Kidney (tissue), 14 donors: ENCODE measurements around the gene VAT1. TPM values are rescaled to one million over a fixed set of nuclear protein-coding genes. Genes with fewer than 3 reads are reported as not detected.
A peak's percentile ranks its signal among the peaks of the same experiment; 100 is the strongest.

Source experiments
- DNase-seq, 5 donors: peaks; one replicate each; pipeline ENCODE4 v3.0.0-alpha.2; 2013 to 2020
- FAIRE-seq: peaks from 2 replicates; lab custom pipeline; 2012; peaks lifted over from hg19 to GRCh38; lab: Jason Lieb, UNC
- H3K27ac ChIP-seq, 2 donors: one replicate each; pipeline ENCODE4 v1.7.0; 2013; ENCODE audit warnings: low read depth in 2 of 2, low read length in 2 of 2, inconsistent platforms in 1 of 2
- H3K27me3 ChIP-seq: one replicate; pipeline ENCODE4 v1.7.1; 2013; ENCODE audit warnings: low read length, inconsistent platforms; ENCODE audit not compliant: control insufficient read depth, insufficient read depth
- H3K36me3 ChIP-seq, 3 donors: one replicate each; pipeline versions ENCODE4 v1.7.0 to v1.7.1; 2013; ENCODE audit warnings: low read length in 3 of 3, control low read depth in 1 of 3, inconsistent platforms in 1 of 3; ENCODE audit not compliant: insufficient read depth in 3 of 3, control insufficient read depth in 2 of 3
- H3K4me1 ChIP-seq, 3 donors: one replicate each; pipeline versions ENCODE4 v1.7.0 to v1.7.1; 2013; ENCODE audit warnings: low read length in 3 of 3, inconsistent platforms in 1 of 3, low read depth in 1 of 3; ENCODE audit not compliant: control insufficient read depth in 2 of 3, insufficient read depth in 2 of 3
- H3K4me3 ChIP-seq, 3 donors: one replicate each; pipeline versions ENCODE4 v1.7.0 to v1.8.1; 2013; ENCODE audit warnings: low read length in 3 of 3, control low read depth in 1 of 3, inconsistent platforms in 1 of 3
- H3K9ac ChIP-seq, 3 donors: one replicate each; pipeline versions ENCODE4 v1.7.0 to v1.7.1; 2013; ENCODE audit warnings: low read length in 3 of 3, control low read depth in 1 of 3, inconsistent platforms in 1 of 3
- H3K9me3 ChIP-seq, 3 donors: one replicate each; pipeline versions ENCODE4 v1.7.0 to v1.7.1; 2013; ENCODE audit warnings: low read length in 3 of 3, control low read depth in 1 of 3, inconsistent platforms in 1 of 3; ENCODE audit not compliant: control insufficient read depth in 2 of 3, insufficient read depth in 1 of 3
- intact Hi-C: fragments of 100-400 bp; cut with DNase I; formaldehyde crosslinking; loops from one replicate; pipeline ENCODE4 v1.11.1; 2022
- polyA plus RNA-seq: library from polyadenylated mRNA; stranded (reverse); fragments of 350-450 nt; fragmentation: Illumina TruSeq; extraction: RNeasy Lipid Tissue Mini Kit (QIAGEN cat#74804); gene quantifications from one replicate; pipeline ENCODE4 v1.2.3, GENCODE V29; 2014; ENCODE audit warnings: low read depth, low replicate concordance; ENCODE audit not compliant: insufficient read depth
- total RNA-seq: library from RNA; stranded (reverse); fragmentation: NEBNext Ultra II Directional; extraction: Animal tissue kit (Norgen Biotek cat#: 25700); gene quantifications from one replicate; pipeline ENCODE4 v1.2.1, GENCODE V29; 2021
- TF ChIP-seq, protein P1 (sequence below): IDR thresholded peaks from 3 replicates; pipeline ENCODE4 v1.5.1; 2012; ENCODE audit warnings: mild to moderate bottlenecking, moderate library complexity, borderline replicate concordance; ENCODE audit not compliant: insufficient read depth; ENCODE audit errors: extremely low read depth
- donor health status: control.
- donor health status: control.
- donor health status: control.
- donor health status: control.
- donor health status: control.
- donor health status: DM: yes; HTN: yes; CAD: no.
- donor health status: Normal renal cell carcinoma (clear cell type).

Gene VAT1
- total and polyA plus RNA-seq, 2 donors from 2014 or later: 119 to 133 TPM

DNA sequence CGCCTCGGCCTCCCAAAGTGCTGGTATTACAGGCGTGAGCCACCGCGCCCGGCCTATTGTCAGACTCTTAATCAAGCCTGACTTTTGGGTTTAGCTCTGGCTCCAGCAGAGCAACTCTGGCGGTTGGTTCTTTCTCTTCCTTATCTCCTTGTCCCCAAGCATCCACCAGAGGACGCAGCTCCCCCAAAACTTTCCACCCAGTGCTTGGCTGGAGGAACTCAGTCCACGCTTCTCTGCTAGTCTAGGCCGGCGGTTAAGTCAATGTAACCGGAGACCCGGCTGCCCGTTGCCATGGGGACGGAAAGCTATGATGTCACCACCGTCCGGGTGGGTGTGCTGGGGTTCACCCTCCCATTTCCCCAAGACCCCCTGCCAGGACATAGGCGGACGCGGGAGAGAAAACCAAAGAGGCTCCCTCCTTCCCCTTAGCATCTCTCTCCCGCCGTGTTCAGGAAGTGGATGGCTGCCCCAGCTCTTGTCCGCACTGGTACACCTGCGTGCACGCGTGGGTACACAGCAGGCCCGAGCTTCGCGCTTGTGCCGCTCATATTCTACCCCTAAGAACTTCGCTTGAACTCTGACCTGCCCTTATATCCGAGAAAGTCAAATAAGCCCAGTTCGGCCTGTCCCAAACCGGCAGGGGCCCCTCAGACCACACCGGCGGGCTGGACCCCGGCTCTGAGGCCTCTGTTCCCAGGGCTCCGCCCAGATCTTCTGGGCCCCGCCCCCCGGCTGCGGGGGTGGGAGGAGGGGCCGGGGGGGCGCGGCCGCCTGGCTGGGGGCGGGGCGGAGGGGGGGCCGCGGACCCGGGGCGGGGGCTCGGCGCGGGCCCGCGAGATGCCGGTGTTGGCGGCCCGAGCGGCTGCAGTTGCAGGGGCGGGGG is 2.5 kb upstream of the VAT1 start, which contains the start of gene RND2:
RND2 (plus strand) TSS at position 825 of the 883 bp plus-strand sequence. CDS start 117 bp downstream, outside the sequence.
- Histone ChIP-seq H3K9ac (peak within 1 kb of the TSS in 2 of 3 donors; percentile 49 to 62), H3K4me1 (peaks cover 0 to 2% (median 0%) of the 10 kb centered on the region in 3 donors), H3K4me3 (peak within 1 kb of the TSS; percentile 58 to 65 (median 63)), H3K27me3 (no peaks in the 10 kb centered on the region), H3K36me3 (no peaks in the 10 kb centered on the region), H3K27ac (peak within 1 kb of the TSS in 1 of 2 donors; percentile 3), H3K9me3 (no peaks in the 10 kb centered on the region)
- DNase-seq (peak; percentile 93 to 98 (median 96)), FAIRE-seq (no peak)
- intact Hi-C loops: no loop called here
- TF ChIP-seq, protein P1, sequence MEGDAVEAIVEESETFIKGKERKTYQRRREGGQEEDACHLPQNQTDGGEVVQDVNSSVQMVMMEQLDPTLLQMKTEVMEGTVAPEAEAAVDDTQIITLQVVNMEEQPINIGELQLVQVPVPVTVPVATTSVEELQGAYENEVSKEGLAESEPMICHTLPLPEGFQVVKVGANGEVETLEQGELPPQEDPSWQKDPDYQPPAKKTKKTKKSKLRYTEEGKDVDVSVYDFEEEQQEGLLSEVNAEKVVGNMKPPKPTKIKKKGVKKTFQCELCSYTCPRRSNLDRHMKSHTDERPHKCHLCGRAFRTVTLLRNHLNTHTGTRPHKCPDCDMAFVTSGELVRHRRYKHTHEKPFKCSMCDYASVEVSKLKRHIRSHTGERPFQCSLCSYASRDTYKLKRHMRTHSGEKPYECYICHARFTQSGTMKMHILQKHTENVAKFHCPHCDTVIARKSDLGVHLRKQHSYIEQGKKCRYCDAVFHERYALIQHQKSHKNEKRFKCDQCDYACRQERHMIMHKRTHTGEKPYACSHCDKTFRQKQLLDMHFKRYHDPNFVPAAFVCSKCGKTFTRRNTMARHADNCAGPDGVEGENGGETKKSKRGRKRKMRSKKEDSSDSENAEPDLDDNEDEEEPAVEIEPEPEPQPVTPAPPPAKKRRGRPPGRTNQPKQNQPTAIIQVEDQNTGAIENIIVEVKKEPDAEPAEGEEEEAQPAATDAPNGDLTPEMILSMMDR: peak; percentile 76

DNA sequence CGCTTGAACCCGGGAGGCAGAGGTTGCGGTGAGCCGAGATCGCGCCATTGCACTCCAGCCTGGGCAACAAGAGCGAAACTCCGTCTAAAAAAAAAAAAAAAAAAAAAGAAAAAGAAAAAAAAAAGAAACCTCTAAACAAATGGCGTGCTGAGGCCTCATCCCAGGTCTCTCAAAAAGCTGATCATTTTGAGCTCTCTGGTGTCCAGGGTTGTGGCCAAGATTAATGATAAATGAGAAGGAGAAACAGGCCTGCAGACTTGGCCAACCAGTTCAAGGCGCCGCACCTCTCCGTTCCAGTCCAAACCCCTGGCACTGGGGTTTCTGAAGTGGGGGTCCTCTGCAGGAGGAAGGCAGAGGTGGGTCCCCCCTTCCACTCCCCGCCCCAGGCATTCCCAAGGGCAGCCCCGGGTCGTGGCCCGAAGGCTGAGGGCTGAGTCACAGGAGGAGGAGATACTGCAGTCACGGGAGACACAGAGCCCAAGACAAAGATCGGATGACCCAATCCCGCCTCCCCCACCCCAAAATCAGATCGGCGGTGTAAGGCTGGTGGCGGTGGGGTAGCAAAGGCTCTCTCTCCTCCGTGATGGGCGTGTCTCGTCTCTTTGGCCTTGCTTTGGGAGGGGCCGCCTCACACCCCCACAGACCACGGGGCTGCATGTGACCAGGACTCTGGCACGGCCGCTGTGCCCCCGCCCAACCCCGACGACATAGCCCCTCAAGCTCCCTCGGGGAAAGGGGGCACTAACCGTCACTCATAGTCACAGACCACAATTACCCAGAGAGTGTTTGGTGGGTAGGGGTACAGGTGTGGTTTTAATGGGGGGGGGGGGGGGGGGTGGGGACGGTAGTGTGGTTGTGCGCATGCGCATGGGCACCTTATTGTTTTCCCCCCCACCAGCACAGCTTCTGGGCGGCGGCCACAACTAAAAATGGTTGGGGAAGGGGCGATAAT is 1.1 kb downstream of the VAT1 start:
- intact Hi-C loops: no loop called here
- peak overlapping the region; percentile 66 to 85 (median 83) for H3K4me3 ChIP-seq
- FAIRE-seq (no peak), DNase-seq (peak in 4 of 5 donors; percentile 54 to 91 (median 80))
- no peaks in the 10 kb centered on the region for H3K9me3 ChIP-seq
- no peaks in the 10 kb centered on the region for H3K27me3 ChIP-seq
- H3K27ac ChIP-seq: peak overlapping the region; percentile 88 to 94
- TF ChIP-seq, protein P1: no peak
- no peaks in the 10 kb centered on the region for H3K36me3 ChIP-seq
- H3K4me1 ChIP-seq: peaks cover 0 to 14% (median 0%) of the 10 kb centered on the region in 3 donors
- H3K9ac ChIP-seq: peak overlapping the region; percentile 48 to 78 (median 60)

DNA sequence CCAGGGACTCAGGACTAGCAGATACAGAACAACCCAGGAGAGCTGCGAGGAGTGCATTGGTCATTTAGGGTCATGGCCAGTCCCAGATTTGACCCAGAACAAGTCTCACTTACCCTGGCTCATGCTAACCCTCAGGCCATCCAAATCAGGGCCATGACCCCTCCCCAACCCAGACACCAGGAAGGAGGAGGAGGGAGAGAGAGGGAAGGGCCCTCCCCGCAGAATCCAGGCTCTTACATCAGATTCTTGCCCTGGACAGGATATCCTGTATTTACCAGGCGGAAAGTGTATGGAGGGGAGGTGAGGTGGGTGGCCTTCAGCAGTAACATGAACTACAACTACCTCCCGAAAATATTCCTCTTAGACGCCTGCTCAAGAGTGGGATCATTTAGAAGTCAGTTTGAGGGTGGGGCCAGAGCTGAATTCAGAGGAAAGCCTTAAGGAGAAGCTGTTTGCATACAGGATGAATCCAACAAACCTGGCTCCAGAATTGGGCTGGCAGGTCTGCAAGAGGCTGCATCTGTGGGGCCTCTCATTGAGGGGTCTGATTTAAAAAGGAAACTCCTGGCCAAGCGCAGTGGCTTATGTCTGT is 2.1 kb downstream of the VAT1 start:
- H3K36me3 ChIP-seq: no peaks in the 10 kb centered on the region
- intact Hi-C loops: no loop called here
- no peak overlapping the region for H3K9ac ChIP-seq
- no peaks in the 10 kb centered on the region for H3K27me3 ChIP-seq
- no peak overlapping the region for H3K4me3 ChIP-seq
- FAIRE-seq: no peak
- H3K4me1 ChIP-seq: peaks cover 0 to 17% (median 0%) of the 10 kb centered on the region in 3 donors
- no peaks in the 10 kb centered on the region for H3K9me3 ChIP-seq
- peak overlapping the region; percentile 6 to 29 for H3K27ac ChIP-seq
- DNase-seq: peak in 1 of 5 donors; percentile 28
- TF ChIP-seq, protein P1: no peak
